ENCODE results near the gene DNAJA2. TPM values are rescaled to one million over a fixed set of nuclear protein-coding genes. Genes with fewer than 3 reads are reported as not detected.

Gene DNAJA2
- total and polyA plus RNA-seq, 9 of the 15 experiments (the other 6 are each of a cell fraction or from before 2014, with no cell fraction given), result 24.1 to 75.9 (median 50.7) TPM

- TF ChIP-seq ZFP91 (CRISPR knock-in tag; IDR thresholded peaks at IDR 0.05) (no peak), IRF1 (CRISPR knock-in tag; IDR thresholded peaks at IDR 0.05; ENCODE audit: borderline replicate concordance) (no peak), SREBF2 (CRISPR knock-in tag; IDR thresholded peaks at IDR 0.05) (no peak), HNRNPH1 (optimal IDR thresholded peaks at IDR 0.05; ENCODE audit: low read depth, low read length) (no peak), SNAPC5 (CRISPR knock-in tag; IDR thresholded peaks at IDR 0.05) (no peak), E2F8 (IDR thresholded peaks at IDR 0.05; ENCODE audit: low read depth, partially characterized antibody) (no peak), ZNF76 (CRISPR knock-in tag; IDR thresholded peaks at IDR 0.05; ENCODE audit: borderline replicate concordance) (no peak), ZNF717 (CRISPR knock-in tag; IDR thresholded peaks at IDR 0.05) (no peak), NFRKB (IDR thresholded peaks at IDR 0.05; ENCODE audit: low read depth) (peak; percentile 78; the same call in 1 of the 2 replicates), ATF3 (IDR thresholded peaks at IDR 0.05) (no peak), ATF3 (CRISPR knock-in tag; conservative IDR thresholded peaks at IDR 0.05) (0 out of 2 replicates have a peak, but pooled peaks have one; percentile 31), ZNF175 (CRISPR knock-in tag; IDR thresholded peaks at IDR 0.05; ENCODE audit: low read depth) (peak; percentile 64; the same call in 1 of the 2 replicates), TEAD4 (IDR thresholded peaks at IDR 0.05; ENCODE audit: low read length) (no peak), TEAD4 (CRISPR knock-in tag; IDR thresholded peaks at IDR 0.05; ENCODE audit: borderline replicate concordance) (no peak), MIER1 (IDR thresholded peaks at IDR 0.05; ENCODE audit: low read depth) (no peak), ARID4B (CRISPR knock-in tag; IDR thresholded peaks at IDR 0.05) (peak; percentile 81; the same call in 1 of the 2 replicates)
These were observed at the start of gene DNAJA2 (continued) for GRCh38 chr16:46973207-46973995.
